OCI-LY7 (cell line): ENCODE results near the gene CLMN. TPM values are rescaled to one million over a fixed set of nuclear protein-coding genes. Genes with fewer than 3 reads are reported as not detected.

Experiments
- BruUV-seq: library from RNA; stranded (reverse); fragments of 400-500 nt; replicated peaks from 2 replicates; lab custom pipeline; 2021; lab: Mats Ljungman, UMichigan
- CTCF ChIA-PET: fragments of 300-600 bp; sonication (Branson Sonifier 250); formaldehyde crosslinking; loops from one replicate; lab custom pipeline; 2022; ENCODE audit warnings: antibody characterized with exemption; ENCODE audit not compliant: unreplicated experiment; lab: Charles Lee
- POLR2A ChIA-PET: fragments of 300-600 bp; sonication (Branson Sonifier 250); formaldehyde crosslinking; loops from one replicate; lab custom pipeline; 2022; ENCODE audit warnings: antibody characterized with exemption; lab: Charles Lee
- DNase-seq: peaks from one replicate; pipeline ENCODE4 v3.0.0-alpha.2; 2015; ENCODE audit warnings: low spot score
- H2AFZ ChIP-seq: fragments of 200-600 bp; sonication (generic), shearing (Covaris generic); 2 replicates; pipeline ENCODE4 v1.6.1; 2014; ENCODE audit warnings: mild to moderate bottlenecking, antibody characterized with exemption, low read length, moderate library complexity
- H3K27ac ChIP-seq: fragments of 200-600 bp; sonication (generic); 2 replicates; pipeline ENCODE4 v1.5.1; 2014; ENCODE audit warnings: mixed run types, low read depth, mild to moderate bottlenecking, moderate library complexity, low read length, inconsistent platforms; ENCODE audit not compliant: poor library complexity, severe bottlenecking
- H3K36me3 ChIP-seq: fragments of 200-600 bp; sonication (generic); 2 replicates; pipeline ENCODE4 v1.6.1; 2014; ENCODE audit warnings: mild to moderate bottlenecking, antibody characterized with exemption, low read length, moderate library complexity, mixed read lengths; ENCODE audit not compliant: insufficient read depth
- H3K4me1 ChIP-seq: fragments of 200-600 bp; sonication (generic); 2 replicates; pipeline ENCODE4 v1.5.1; 2014; ENCODE audit warnings: mild to moderate bottlenecking, low read length; ENCODE audit not compliant: insufficient read depth, poor library complexity, severe bottlenecking
- H3K4me2 ChIP-seq: fragments of 200-600 bp; sonication (generic); 2 replicates; pipeline ENCODE4 v1.6.1; 2014; ENCODE audit warnings: mild to moderate bottlenecking, low read length
- H3K4me3 ChIP-seq: fragments of 200-600 bp; sonication (generic); 2 replicates; pipeline ENCODE4 v1.5.1; 2014; ENCODE audit warnings: mild to moderate bottlenecking, low read depth, low read length; ENCODE audit not compliant: poor library complexity, severe bottlenecking
- H3K79me2 ChIP-seq: fragments of 200-600 bp; sonication (generic); 2 replicates; pipeline ENCODE4 v1.6.1; 2016; ENCODE audit warnings: low read depth, mild to moderate bottlenecking, low read length, moderate library complexity, mixed read lengths; ENCODE audit not compliant: insufficient read depth
- H3K9me2 ChIP-seq: fragments of 200-600 bp; sonication (generic); 2 replicates; pipeline ENCODE4 v1.6.1; 2016; ENCODE audit warnings: mild to moderate bottlenecking, low read length, mixed read lengths; ENCODE audit not compliant: insufficient read depth
- H3K9me3 ChIP-seq: fragments of 200-600 bp; sonication (generic); 2 replicates; pipeline ENCODE4 v1.6.1; 2014; ENCODE audit warnings: mild to moderate bottlenecking, mixed run types, low read length, mixed read lengths
- H4K20me1 ChIP-seq: fragments of 200-600 bp; sonication (generic); 2 replicates; pipeline ENCODE4 v1.6.1; 2014; ENCODE audit warnings: mild to moderate bottlenecking, antibody characterized with exemption, low read length, moderate library complexity, mixed read lengths; ENCODE audit not compliant: insufficient read depth
- CTCF ChIP-seq: fragments of 200-600 bp; sonication (generic); conservative IDR thresholded peaks from 2 replicates; pipeline ENCODE4 v1.5.1; 2014; ENCODE audit warnings: mild to moderate bottlenecking, antibody characterized with exemption, low read length, moderate library complexity, mixed read lengths
- EZH2phosphoT487 ChIP-seq: fragments of 200-600 bp; sonication (generic); IDR thresholded peaks from 2 replicates; pipeline ENCODE4 v1.6.1; 2018; ENCODE audit warnings: low read depth, borderline replicate concordance, mild to moderate bottlenecking, mixed run types, antibody characterized with exemption, low read length, moderate library complexity, mixed read lengths
- intact Hi-C: fragments of 100-400 bp; cut with micrococcal nuclease; formaldehyde crosslinking; loops from one replicate; pipeline ENCODE4 v1.10.0; 2022; ENCODE audit not compliant: unreplicated experiment
- total RNA-seq, 2 experiments: library from RNA; depleted of rRNA in 1 of 2; stranded (reverse); fragments of >200 nt in 1 of 2; shearing (Covaris generic) in 1 of 2; gene quantifications; 2 replicates each; pipeline ENCODE4 v1.2.3, GENCODE V29; 2014 to 2022

The CLMN gene
- total RNA-seq, 2 experiments from 2014 or later = 6.8 to 12.0 TPM

DNA sequence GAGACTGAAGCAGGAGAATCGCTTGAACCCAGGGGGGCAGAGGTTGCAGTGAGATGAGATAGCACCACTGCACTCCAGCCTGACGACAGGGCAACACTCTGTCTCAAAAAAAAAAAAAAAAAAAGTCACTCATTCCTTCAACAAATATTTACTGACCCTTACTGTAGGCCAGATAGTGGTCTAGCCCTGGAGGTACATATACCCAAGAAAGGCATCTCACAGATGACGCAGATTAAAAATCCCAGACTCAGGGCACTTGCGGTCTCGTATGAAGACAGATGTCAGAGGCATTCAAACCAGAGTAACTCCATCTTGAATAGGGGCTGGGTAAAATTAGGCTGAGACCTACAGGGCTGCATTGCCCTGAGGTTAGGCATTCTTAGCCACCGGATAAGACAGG, 44.8 kb downstream of the CLMN start:
- no peaks in the 10 kb centered on the region for H3K36me3 ChIP-seq
- peaks cover 5% of the 10 kb centered on the region for H3K9me3 ChIP-seq
- H3K27ac ChIP-seq = no peak overlapping the region
- H4K20me1 ChIP-seq = no peaks in the 10 kb centered on the region
- no peak overlapping the region for H2AFZ ChIP-seq
- intact Hi-C loops = no loop called here
- no peak overlapping the region for H3K4me3 ChIP-seq
- H3K79me2 ChIP-seq = no peaks in the 10 kb centered on the region
- TF ChIP-seq CTCF (no peak), EZH2phosphoT487 (no peak)
- DNase-seq = no peak
- H3K9me2 ChIP-seq = no peaks in the 10 kb centered on the region
- no peak overlapping the region for H3K4me2 ChIP-seq
- H3K4me1 ChIP-seq = peaks cover 9% of the 10 kb centered on the region
- ChIA-PET POLR2A (no interaction called here), CTCF (no interaction called here)
- BruUV-seq = no TSS peak

- CTCF ChIA-PET = no interaction called here
- no peaks in the 10 kb centered on the region for H3K79me2 ChIP-seq
- no peaks in the 10 kb centered on the region for H3K9me2 ChIP-seq
- no peaks in the 10 kb centered on the region for H4K20me1 ChIP-seq
- TF ChIP-seq EZH2phosphoT487 = no peak
- no peak for TF ChIP-seq CTCF
- BruUV-seq = no TSS peak
- no peaks in the 10 kb centered on the region for H3K36me3 ChIP-seq
- H3K4me2 ChIP-seq = no peak overlapping the region
- no peak overlapping the region for H2AFZ ChIP-seq
- no peak overlapping the region for H3K27ac ChIP-seq
- POLR2A ChIA-PET = no interaction called here
- no peak overlapping the region for H3K4me3 ChIP-seq
- peaks cover 5% of the 10 kb centered on the region for H3K9me3 ChIP-seq
- no peak for DNase-seq
- peaks cover 12% of the 10 kb centered on the region for H3K4me1 ChIP-seq
- intact Hi-C loops = no loop called here
Measured at GRCh38 chr14:95274279-95274678, 45.4 kb downstream of the CLMN start.

DNA sequence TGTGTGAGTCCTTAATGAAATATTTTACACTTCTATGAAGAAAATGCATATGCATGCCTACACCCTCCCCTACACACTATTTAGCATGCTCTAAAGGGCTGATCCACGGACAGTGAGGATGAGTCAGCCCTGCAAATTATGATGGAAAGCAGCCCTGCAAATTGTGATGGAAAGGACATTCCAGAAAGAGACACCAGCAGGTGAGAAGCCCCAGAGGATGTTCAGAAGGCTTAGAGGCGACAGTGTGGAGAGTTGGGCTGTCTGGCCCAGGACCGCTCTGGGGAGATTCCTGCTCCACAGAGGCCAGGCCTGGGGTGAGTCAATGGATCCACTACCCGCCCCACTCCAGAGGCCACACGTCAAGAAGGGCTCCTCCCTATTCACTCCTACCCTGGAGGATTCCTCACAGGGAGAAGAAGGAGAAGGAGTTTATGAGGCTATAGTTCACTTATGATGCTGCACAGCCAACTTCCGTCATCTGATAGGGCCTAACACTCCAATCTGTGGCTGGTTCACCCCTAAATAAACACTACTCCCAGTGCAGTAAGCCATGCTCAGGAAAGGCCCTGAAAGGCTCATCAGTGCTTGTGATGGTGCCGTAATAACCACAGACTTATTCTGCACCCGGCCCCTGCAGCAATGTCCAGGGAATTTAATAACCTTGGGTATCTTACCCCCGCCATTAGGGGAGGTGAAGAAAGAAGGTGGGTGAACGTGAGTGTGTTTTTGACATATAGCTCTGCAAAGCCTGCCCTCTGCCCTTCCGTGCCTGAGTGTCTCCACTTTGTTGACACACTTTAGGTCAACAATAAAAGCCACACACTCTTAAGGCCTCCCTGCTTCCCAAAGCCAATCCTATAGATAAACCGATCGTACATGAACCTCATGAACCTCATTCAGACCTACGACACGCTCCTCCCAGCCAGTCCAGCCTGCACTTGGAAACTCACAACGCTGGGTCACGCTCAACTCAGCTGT, 46.4 kb downstream of the CLMN start:
- ChIA-PET CTCF (no interaction called here), POLR2A (no interaction called here)
- no peak overlapping the region for H3K27ac ChIP-seq
- no peak overlapping the region for H2AFZ ChIP-seq
- no peak overlapping the region for H3K4me3 ChIP-seq
- no peaks in the 10 kb centered on the region for H3K79me2 ChIP-seq
- no peak for TF ChIP-seq EZH2phosphoT487
- no peak for TF ChIP-seq CTCF
- peaks cover 12% of the 10 kb centered on the region for H3K4me1 ChIP-seq
- no peaks in the 10 kb centered on the region for H3K36me3 ChIP-seq
- DNase-seq = no peak
- H3K9me3 ChIP-seq = peaks cover 1% of the 10 kb centered on the region
- BruUV-seq = no TSS peak
- no peak overlapping the region for H3K4me2 ChIP-seq
- intact Hi-C loops = no loop called here
- H4K20me1 ChIP-seq = no peaks in the 10 kb centered on the region
- H3K9me2 ChIP-seq = no peaks in the 10 kb centered on the region
